Heart right ventricle (tissue), 16 donors: ENCODE results near the gene CRYBB3. TPM values are rescaled to one million over a fixed set of nuclear protein-coding genes. Genes with fewer than 3 reads are reported as not detected.

Source experiments
- ATAC-seq, 8 donors: fragments of 200-7000 bp; cut with Tn5 transposase; one replicate each; pipeline ENCODE4 v1.9.1; 2020; ENCODE audit warnings: mild to moderate bottlenecking in 8 of 8, moderate library complexity in 8 of 8, moderate number of reproducible peaks in 1 of 8
- DNase-seq, 2 donors: peaks; one replicate each; pipeline ENCODE4 v3.0.0-alpha.2; 2020
- H3K27ac ChIP-seq, 10 donors: fragments of 200-600 bp; sonication (generic) in 2 of 10; one replicate each; pipeline versions ENCODE4 v1.5.0 to v1.8.0; 2020 to 2022; ENCODE audit warnings: mild to moderate bottlenecking in 3 of 10
- H3K27me3 ChIP-seq, 7 donors: fragments of 200-600 bp; one replicate each; pipeline ENCODE4 v1.8.0; 2021 to 2022; ENCODE audit warnings: mild to moderate bottlenecking in 2 of 7
- H3K36me3 ChIP-seq, 9 donors: fragments of 200-600 bp; sonication (generic) in 1 of 9; one replicate each; pipeline versions ENCODE4 v1.5.0 to v1.8.0; 2020 to 2022; ENCODE audit warnings: mild to moderate bottlenecking in 2 of 9
- H3K4me1 ChIP-seq, 9 donors: fragments of 200-600 bp; sonication (generic) in 1 of 9; one replicate each; pipeline versions ENCODE4 v1.5.0 to v1.8.0; 2020 to 2022; ENCODE audit warnings: mild to moderate bottlenecking in 4 of 9
- H3K4me3 ChIP-seq, 10 donors: fragments of 200-600 bp; sonication (generic) in 2 of 10; one replicate each; pipeline versions ENCODE4 v1.5.0 to v1.8.0; 2020 to 2022; ENCODE audit warnings: mild to moderate bottlenecking in 7 of 10, moderate library complexity in 2 of 10
- H3K9me3 ChIP-seq, 11 donors: fragments of 200-600 bp in 10 of 11; sonication (generic) in 2 of 11; one replicate each; pipeline versions ENCODE4 v1.5.0 to v1.8.0; 2013 to 2022; ENCODE audit warnings: mild to moderate bottlenecking in 2 of 11, control low read depth in 1 of 11, moderate library complexity in 1 of 11
- WGBS, 2 donors: extraction: QIAGEN DNeasy Blood & Tissue Kit; methylation state at CpG; one replicate each; pipeline ENCODE4 v1.1.7; 2013; ENCODE audit warnings: inconsistent platforms in 1 of 2; 5-methylcytosine and 5-hydroxymethylcytosine counted together
- intact Hi-C, 10 donors: fragments of 100-400 bp; cut with DNase I; formaldehyde crosslinking; loops; one replicate each; pipeline versions ENCODE4 v1.11.1 to v1.14.2; 2022
- polyA plus RNA-seq, 2 donors: library from polyadenylated mRNA; stranded (reverse); fragments of 200-250 nt; gene quantifications; one replicate each; pipeline ENCODE4 v1.2.3, GENCODE V29; 2013
- total RNA-seq, 10 donors: library from RNA; stranded (reverse); fragmentation: NEBNext Ultra II Directional in 3 of 10; extraction: Animal tissue kit (Norgen Biotek cat#: 25700) in 3 of 10; gene quantifications; one replicate each; pipeline versions ENCODE4 v1.2.1 to v1.2.4, GENCODE V29; 2021 to 2023
- TF ChIP-seq, protein P1 (sequence below), 9 donors: fragments of 200-600 bp; sonication (generic) in 2 of 9; IDR thresholded peaks; one replicate each; pipeline versions ENCODE4 v1.5.0 to v1.8.0; 2021 to 2022; ENCODE audit warnings: antibody characterized with exemption in 9 of 9, mild to moderate bottlenecking in 5 of 9, moderate library complexity in 1 of 9
- donor health status: Arrhythmogenic right ventricular cardiomyopathy.
- donor health status: ischemic (EF 13 %, LVEDD 7.1; RV severe dilation, severe dysfunction).
- donor health status: healthy with polysubstance abuse.
- donor health status: DM: no; HTN: yes; CAD: no.
- donor health status: DM: no; HTN: no; CAD: no.
- donor health status: ischemic (EF 25% LVEDD 6.9; RV normal size, moderate dysfunction).
- donor health status: ischemic (EF 25% LVEDD 5.7; RV mildly dilated, moderate dysfunction).
- donor health status: healthy.
- donor health status: DM: yes; HTN: yes; CAD: no.
- donor health status: Ischemic cardiomyopathy.
- donor health status: ischemic (EF 35%, LVEDD 5.7; RV mildly dilated, moderate dysfunction).
- donor health status: nonischemic (EF 11% LVEDD 7.7; RV severe dilation, severe dysfunction).
- donor health status: DM: yes; HTN: yes; CAD: no.
- donor health status: PGD.
- donor health status: ischemic (EF 29% LVEDD 5.4; RV normal size, mild dysfunction).
- donor health status: nonischemic (EF 23%, LVEDD 6.1; RV moderate dilation, normal function).

The CRYBB3 gene
- total and polyA plus RNA-seq, 12 donors, result 0.06 to 0.44 (median 0.38) TPM; not detected in 8

DNA sequence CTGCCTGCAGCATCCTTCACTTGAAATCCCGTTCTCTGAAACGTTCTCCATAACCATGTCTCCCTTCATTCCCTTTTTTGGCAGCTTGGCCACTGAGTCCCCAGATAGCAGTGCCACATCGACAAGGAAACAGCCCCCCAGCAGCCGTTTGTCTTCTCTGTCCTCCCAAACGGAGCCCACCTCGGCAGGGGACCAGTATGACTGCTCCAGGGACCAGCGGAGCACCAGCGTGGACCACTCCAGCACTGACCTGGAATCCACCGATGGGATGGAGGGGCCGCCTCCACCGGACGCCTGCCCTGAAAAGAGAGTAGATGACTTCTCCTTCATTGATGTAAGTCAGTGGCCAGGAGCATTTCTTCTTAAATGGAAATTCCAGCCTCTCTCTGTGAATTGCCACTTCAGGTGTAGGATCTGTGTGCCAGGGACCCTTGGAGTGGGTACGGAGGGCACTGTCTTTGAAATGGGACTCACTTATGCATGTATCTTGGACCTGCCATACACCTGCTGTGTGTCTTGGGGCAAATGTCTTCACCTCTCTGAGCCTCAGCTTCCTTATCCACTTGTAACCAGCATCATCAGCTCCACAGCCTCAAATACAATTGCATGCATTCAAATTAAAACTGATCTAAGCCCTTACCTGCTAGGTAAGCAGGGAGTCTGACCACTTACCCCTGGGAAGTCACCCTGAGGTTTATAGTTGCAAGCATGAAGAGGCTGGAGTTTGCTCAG lies 25.3 kb upstream of the CRYBB3 start:
- TF ChIP-seq, protein P1, sequence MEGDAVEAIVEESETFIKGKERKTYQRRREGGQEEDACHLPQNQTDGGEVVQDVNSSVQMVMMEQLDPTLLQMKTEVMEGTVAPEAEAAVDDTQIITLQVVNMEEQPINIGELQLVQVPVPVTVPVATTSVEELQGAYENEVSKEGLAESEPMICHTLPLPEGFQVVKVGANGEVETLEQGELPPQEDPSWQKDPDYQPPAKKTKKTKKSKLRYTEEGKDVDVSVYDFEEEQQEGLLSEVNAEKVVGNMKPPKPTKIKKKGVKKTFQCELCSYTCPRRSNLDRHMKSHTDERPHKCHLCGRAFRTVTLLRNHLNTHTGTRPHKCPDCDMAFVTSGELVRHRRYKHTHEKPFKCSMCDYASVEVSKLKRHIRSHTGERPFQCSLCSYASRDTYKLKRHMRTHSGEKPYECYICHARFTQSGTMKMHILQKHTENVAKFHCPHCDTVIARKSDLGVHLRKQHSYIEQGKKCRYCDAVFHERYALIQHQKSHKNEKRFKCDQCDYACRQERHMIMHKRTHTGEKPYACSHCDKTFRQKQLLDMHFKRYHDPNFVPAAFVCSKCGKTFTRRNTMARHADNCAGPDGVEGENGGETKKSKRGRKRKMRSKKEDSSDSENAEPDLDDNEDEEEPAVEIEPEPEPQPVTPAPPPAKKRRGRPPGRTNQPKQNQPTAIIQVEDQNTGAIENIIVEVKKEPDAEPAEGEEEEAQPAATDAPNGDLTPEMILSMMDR (IDR thresholded peaks at IDR 0.05), result no peak
- Histone ChIP-seq H3K9me3 (peaks cover 0 to 3% (median 1%) of the 10 kb centered on the region in 11 donors), H3K36me3 (peaks cover 0 to 84% (median 10%) of the 10 kb centered on the region in 9 donors), H3K27me3 (no peaks in the 10 kb centered on the region), H3K4me3 (no peak overlapping the region), H3K4me1 (peaks cover 0 to 3% (median 0%) of the 10 kb centered on the region in 9 donors), H3K27ac (no peak overlapping the region)
- ATAC-seq (no peak), DNase-seq (no peak)
- intact Hi-C loops, result loop anchor here in 9 of 10 donors (5.0 to 10.0 kb wide), 4 partner anchors 60 to 92 kb away; no protein-coding TSS in a partner anchor
- 93 to 95% methylated on average over 13 of the region's 13 CpGs for WGBS, 2 donors

DNA sequence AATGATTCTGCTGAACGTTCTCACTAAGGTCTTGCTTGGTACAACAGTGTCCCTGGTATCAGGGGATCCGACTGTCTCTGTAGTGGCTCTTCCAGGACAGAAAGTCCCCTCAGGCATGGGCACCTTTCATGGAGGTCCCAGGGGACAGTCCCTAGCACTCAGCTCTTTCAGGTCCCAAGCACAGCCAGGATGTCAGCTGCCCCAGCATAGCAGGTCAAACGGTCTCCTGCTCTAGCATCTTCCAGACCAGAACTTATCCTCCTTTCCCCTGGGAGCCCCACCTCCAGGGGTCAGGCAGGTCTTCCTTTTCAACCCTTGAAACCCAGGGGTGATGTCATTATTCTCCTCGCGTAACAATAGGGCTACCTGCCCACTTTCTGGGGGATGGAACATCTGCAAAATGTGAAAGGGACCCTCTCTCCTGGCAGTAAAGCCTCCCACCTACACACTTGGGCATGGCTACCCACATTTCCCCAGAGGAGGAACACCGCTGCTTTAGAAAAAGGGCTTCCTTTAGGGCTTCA lies 24.7 kb upstream of the CRYBB3 start:
- Histone ChIP-seq H3K27ac (no peak overlapping the region), H3K4me3 (no peak overlapping the region), H3K4me1 (peaks cover 0 to 3% (median 0%) of the 10 kb centered on the region in 9 donors), H3K27me3 (no peaks in the 10 kb centered on the region), H3K9me3 (peaks cover 0 to 9% (median 3%) of the 10 kb centered on the region in 11 donors), H3K36me3 (peaks cover 0 to 90% (median 16%) of the 10 kb centered on the region in 9 donors)
- intact Hi-C loops, result loop anchor here in 9 of 10 donors (5.0 to 10.0 kb wide), 4 partner anchors 60 to 93 kb away; no protein-coding TSS in a partner anchor
- WGBS, 2 donors, result 76 to 78% methylated on average over 6 of the region's 6 CpGs
- ATAC-seq (no peak), DNase-seq (no peak)
- TF ChIP-seq, protein P1 (IDR thresholded peaks at IDR 0.05), result no peak

DNA sequence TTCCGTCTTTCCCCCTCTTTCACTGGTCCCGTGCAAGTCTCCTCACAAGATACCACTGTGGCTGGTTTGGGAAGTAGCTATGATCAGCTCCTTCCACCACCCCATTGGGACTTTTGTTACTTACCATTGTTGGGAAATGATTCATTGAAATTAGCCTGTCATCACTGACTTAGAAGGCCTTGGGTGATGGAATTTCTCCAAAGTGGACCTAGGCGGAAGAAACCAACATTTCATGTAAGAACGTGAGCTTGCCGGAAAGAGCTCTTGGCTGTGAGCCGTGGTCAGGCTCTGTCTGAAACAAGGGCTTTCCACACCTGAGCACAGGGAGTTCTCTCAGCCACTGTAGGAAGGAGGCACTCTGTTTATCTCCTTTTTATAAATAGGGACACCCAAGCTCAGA lies 23.5 kb upstream of the CRYBB3 start:
- ATAC-seq (peak in 1 of 8 donors; percentile 10), DNase-seq (no peak)
- Histone ChIP-seq H3K27ac (no peak overlapping the region), H3K9me3 (peaks cover 0 to 12% (median 3%) of the 10 kb centered on the region in 11 donors), H3K27me3 (no peaks in the 10 kb centered on the region), H3K4me3 (no peak overlapping the region), H3K4me1 (peaks cover 0 to 3% (median 0%) of the 10 kb centered on the region in 9 donors), H3K36me3 (peaks cover 0 to 94% (median 17%) of the 10 kb centered on the region in 9 donors)
- WGBS, 2 donors, result 90 to 97% methylated on average over 6 of the region's 6 CpGs
- TF ChIP-seq, protein P1 (IDR thresholded peaks at IDR 0.05), result no peak
- intact Hi-C loops, result loop anchor here in 3 of 10 donors (10.0 kb wide), 2 partner anchors 61 to 91 kb away; no protein-coding TSS in a partner anchor

DNA sequence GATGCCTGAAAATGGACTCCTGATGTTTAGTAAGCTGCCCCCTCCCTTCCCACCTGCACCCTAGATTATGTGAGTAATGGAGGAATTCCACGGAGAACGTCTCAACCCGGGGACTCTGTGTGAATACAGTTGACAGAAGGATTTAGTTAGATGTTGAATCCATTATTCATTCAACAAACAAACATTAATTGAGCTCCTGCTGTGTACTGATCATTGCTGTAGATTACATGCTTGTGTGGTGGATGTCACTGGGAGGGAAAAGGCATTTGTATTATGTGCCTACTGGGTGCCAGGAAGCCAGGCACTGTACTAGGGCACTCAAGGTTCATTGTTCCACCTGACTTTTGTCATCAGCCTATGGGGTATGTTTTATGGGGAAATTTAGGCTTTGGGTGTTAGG lies 22.9 kb upstream of the CRYBB3 start:
- TF ChIP-seq, protein P1 (IDR thresholded peaks at IDR 0.05), result no peak
- intact Hi-C loops, result loop anchor here in 3 of 10 donors (10.0 kb wide), 2 partner anchors 62 to 92 kb away; no protein-coding TSS in a partner anchor
- Histone ChIP-seq H3K27ac (no peak overlapping the region), H3K4me1 (peaks cover 0 to 3% (median 0%) of the 10 kb centered on the region in 9 donors), H3K4me3 (no peak overlapping the region), H3K36me3 (peaks cover 0 to 95% (median 17%) of the 10 kb centered on the region in 9 donors), H3K9me3 (peaks cover 0 to 12% (median 3%) of the 10 kb centered on the region in 11 donors), H3K27me3 (no peaks in the 10 kb centered on the region)
- DNase-seq, result no peak
- 92 to 98% methylated on average over 3 of the region's 3 CpGs for WGBS, 2 donors
- ATAC-seq, result no peak
